PC-3 (cell line): ENCODE measurements around the gene TMEM190.

Experiments
- CTCF ChIP-seq: fragments of 300-600 bp; sonication (generic); conservative IDR thresholded peaks from 2 replicates; pipeline ENCODE4 v1.5.1; 2017; ENCODE audit warnings: antibody characterized with exemption, low read depth, mild to moderate bottlenecking, low read length
- EZH2 ChIP-seq: fragments of 300-600 bp; sonication (generic); IDR thresholded peaks from one replicate; pipeline ENCODE4 v1.6.1; 2017; ENCODE audit warnings: antibody characterized with exemption, mild to moderate bottlenecking, low read length; ENCODE audit not compliant: unreplicated experiment
- EZH2phosphoT487 ChIP-seq: fragments of 300-600 bp; sonication (generic); IDR thresholded peaks from 2 replicates; pipeline ENCODE4 v1.6.1; 2018; ENCODE audit warnings: mild to moderate bottlenecking, antibody characterized with exemption, low read length, borderline replicate concordance

DNA sequence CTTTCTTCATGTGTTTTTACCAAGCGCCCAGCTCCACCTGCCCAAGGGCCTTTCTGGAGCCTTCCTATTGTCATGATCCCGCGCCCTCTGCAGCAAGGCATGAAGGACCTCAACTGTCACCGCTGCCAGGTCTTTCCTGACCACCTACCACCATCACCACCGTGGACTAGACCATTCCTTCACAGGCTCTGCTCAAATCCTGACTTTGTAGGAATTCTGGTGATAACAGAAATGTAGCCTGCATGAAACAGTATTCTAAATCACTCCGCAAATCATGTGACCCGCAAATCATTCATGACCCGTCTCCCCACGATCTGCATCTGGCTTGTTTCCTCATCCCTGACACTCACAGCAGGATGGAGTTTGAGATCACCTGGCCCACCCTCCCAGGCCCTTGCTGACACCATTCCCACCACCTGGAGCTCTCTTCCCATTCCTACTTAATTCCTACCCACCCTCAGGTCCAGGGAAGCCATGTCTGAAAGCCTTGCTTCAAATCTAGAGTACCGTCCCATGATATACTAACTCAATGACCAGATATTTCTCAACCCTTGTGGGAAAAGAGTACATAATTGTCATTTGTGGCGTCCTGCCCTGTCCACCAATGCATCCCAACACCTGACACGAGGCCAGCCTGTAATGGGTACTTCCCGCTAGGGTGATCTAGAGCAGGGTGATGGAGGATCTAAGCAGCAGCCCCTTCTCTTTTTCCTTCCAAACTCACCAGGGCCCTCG, 29.6 kb downstream of the TMEM190 start:
- TF ChIP-seq CTCF (no peak), EZH2phosphoT487 (no peak), EZH2 (no peak)
